Measurements from ENCODE around the gene COG3. TPM values are rescaled to one million over a fixed set of nuclear protein-coding genes. Genes with fewer than 3 reads are reported as not detected.
"Not testable (repeated sequence)": the region's sequence is repeated elsewhere in the genome, so short reads cannot be mapped to it uniquely, and the experiment has no call there.

COG3 gene
- total RNA-seq, 3 donors from 2014 or later: 37.0 to 51.3 (median 47.2) TPM

GRCh38 chr13:45419945-45420344 is 44.8 kb upstream of the COG3 start:
- no peak for ATAC-seq
- H3K4me3 ChIP-seq: no peak overlapping the region
- intact Hi-C loops (cut with DNase I, micrococcal nuclease): no loop called here
- no peaks in the 10 kb centered on the region for H3K9me3 ChIP-seq
- no peak for TF ChIP-seq CTCF (IDR thresholded peaks at IDR 0.05)
- no peak for DNase-seq
- no peaks in the 10 kb centered on the region for H3K36me3 ChIP-seq (ENCODE audit: low read depth)
- H3K4me1 ChIP-seq (ENCODE audit: low read depth): peaks cover 16% of the 10 kb centered on the region

GRCh38 chr13:45422731-45423292 is 41.9 kb upstream of the COG3 start:
- H3K36me3 ChIP-seq (ENCODE audit: low read depth): no peaks in the 10 kb centered on the region
- H3K4me3 ChIP-seq: no peak overlapping the region
- intact Hi-C loops (cut with DNase I, micrococcal nuclease): no loop called here
- H3K9me3 ChIP-seq: no peaks in the 10 kb centered on the region
- DNase-seq (no peak), ATAC-seq (peak; percentile 35)
- TF ChIP-seq CTCF (IDR thresholded peaks at IDR 0.05): no peak
- H3K4me1 ChIP-seq (ENCODE audit: low read depth): peaks cover 5% of the 10 kb centered on the region

GRCh38 chr13:45426056-45426841 is 38.5 kb upstream of the COG3 start:
- intact Hi-C loops (cut with DNase I, micrococcal nuclease); DNase-seq; ATAC-seq; H3K4me1 ChIP-seq (ENCODE audit: low read depth); H3K9me3 ChIP-seq; H3K36me3 ChIP-seq (ENCODE audit: low read depth); H3K4me3 ChIP-seq: not testable (repeated sequence)

- DNase-seq: no peak
- H3K4me3 ChIP-seq: no peak overlapping the region
- intact Hi-C loops (cut with DNase I, micrococcal nuclease): no loop called here
- H3K36me3 ChIP-seq (ENCODE audit: low read depth): no peaks in the 10 kb centered on the region
- H3K4me1 ChIP-seq (ENCODE audit: low read depth): peaks cover 5% of the 10 kb centered on the region
- ATAC-seq: no peak
- TF ChIP-seq CTCF (IDR thresholded peaks at IDR 0.05): no peak
- no peaks in the 10 kb centered on the region for H3K9me3 ChIP-seq
Observed at GRCh38 chr13:45432737-45433380, 31.9 kb upstream of the COG3 start.

DNA sequence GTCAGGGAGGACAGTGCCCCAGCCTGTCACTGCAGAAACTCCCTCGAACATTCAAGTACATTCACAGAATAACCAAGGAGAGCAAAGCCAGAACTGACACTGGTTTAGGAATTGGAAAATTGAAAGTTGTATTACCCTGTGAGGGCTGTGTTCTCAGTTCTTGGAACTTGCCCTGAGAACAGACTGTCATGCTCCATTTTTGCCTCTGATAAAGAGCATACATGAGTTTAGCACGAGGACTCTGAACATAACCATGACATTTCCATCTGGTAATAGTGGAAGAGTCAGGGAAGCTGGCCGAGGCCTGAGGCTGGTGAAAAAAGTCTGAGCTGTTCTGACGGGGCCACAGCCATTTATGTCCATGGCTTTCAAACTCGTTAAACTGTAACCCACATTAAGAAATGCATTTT is 31.4 kb upstream of the COG3 start:
- Histone ChIP-seq H3K36me3 (ENCODE audit: low read depth) (no peaks in the 10 kb centered on the region), H3K4me1 (ENCODE audit: low read depth) (peaks cover 5% of the 10 kb centered on the region), H3K4me3 (no peak overlapping the region), H3K9me3 (no peaks in the 10 kb centered on the region)
- TF ChIP-seq CTCF (IDR thresholded peaks at IDR 0.05): no peak
- DNase-seq (no peak), ATAC-seq (no peak)
- intact Hi-C loops (cut with DNase I, micrococcal nuclease): no loop called here

All from mucosa of descending colon (tissue), 3 donors.